Ascending aorta (tissue), 2 donors: ENCODE results near the gene TUBA8. TPM values are rescaled to one million over a fixed set of nuclear protein-coding genes. Genes with fewer than 3 reads are reported as not detected.
"Not testable (repeated sequence)": the region's sequence is repeated elsewhere in the genome, so short reads cannot be mapped to it uniquely, and the experiment has no call there.

Experiments
- DNase-seq, 2 donors: peaks; one replicate each; pipeline ENCODE4 v3.0.0-alpha.2; 2019; ENCODE audit warnings: low spot score in 2 of 2
- H3K27ac ChIP-seq, 2 donors: fragments of 200-600 bp; sonication (generic); one replicate each; pipeline ENCODE4 v1.5.1; 2016 to 2017; ENCODE audit warnings: mild to moderate bottlenecking in 1 of 2
- H3K27me3 ChIP-seq: fragments of 200-600 bp; sonication (generic); one replicate; pipeline ENCODE4 v1.5.1; 2017
- H3K36me3 ChIP-seq, 2 donors: fragments of 200-600 bp; sonication (generic); one replicate each; pipeline ENCODE4 v1.5.1; 2016
- H3K4me1 ChIP-seq, 2 donors: fragments of 200-600 bp; sonication (generic); one replicate each; pipeline ENCODE4 v1.5.1; 2016 to 2017; ENCODE audit warnings: mild to moderate bottlenecking in 1 of 2
- H3K4me3 ChIP-seq, 2 donors: fragments of 200-600 bp; sonication (generic); one replicate each; pipeline ENCODE4 v1.5.1; 2016 to 2017; ENCODE audit warnings: mild to moderate bottlenecking in 1 of 2
- H3K9me3 ChIP-seq, 2 donors: fragments of 200-600 bp; sonication (generic); one replicate each; pipeline ENCODE4 v1.5.1; 2016
- intact Hi-C: fragments of 100-400 bp; cut with DNase I; formaldehyde crosslinking; loops from one replicate; pipeline ENCODE4 v1.15.1; 2023
- total RNA-seq: library from RNA; depleted of rRNA; stranded (reverse); fragments of >200 nt; gene quantifications from one replicate; pipeline ENCODE4 v1.1.0, GENCODE V29; 2016

Gene TUBA8
- total RNA-seq, 1 donor from 2014 or later = not detected

- H3K4me3 ChIP-seq, H3K4me1 ChIP-seq, H3K27ac ChIP-seq, H3K27me3 ChIP-seq, H3K36me3 ChIP-seq, intact Hi-C loops, DNase-seq, H3K9me3 ChIP-seq: not testable (repeated sequence)
These were observed 62.8 kb downstream of the TUBA8 start for GRCh38 chr22:18173441-18173840.

Other genes with a start within 250 kb of the TUBA8 start
- 36.9 TPM for gene MICAL3, start 86.2 kb upstream of the TUBA8 start, total RNA-seq
- 38.1 TPM for gene PEX26, start 32.8 kb upstream of the TUBA8 start, total RNA-seq
- gene USP18, start 39.4 kb downstream of the TUBA8 start, total RNA-seq = 6.7 TPM